ENCODE data around the gene APBB3.

DNA sequence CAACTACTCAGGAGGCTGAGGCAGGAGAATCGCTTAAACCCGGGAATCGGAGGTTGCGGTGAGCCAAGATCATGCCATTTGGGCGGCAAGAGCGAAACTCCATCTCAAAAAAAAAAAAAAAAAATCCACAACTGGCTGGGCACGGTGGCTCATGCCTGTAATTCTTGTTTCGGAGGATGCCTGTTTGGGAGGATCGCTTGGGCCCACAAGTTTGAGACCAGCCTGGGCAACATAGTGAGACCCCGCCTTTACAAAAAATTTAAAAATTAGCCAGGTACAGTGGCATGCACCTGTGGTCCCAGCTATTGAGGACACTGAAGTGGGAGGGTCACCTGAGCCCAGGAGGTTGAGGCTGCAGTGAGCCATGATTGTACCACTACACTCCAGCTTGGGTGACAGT lies 18.8 kb downstream of the APBB3 start:
- TF ChIP-seq POLR2A (IDR thresholded peaks at IDR 0.05), result no peak
- TF ChIP-seq, protein P1, sequence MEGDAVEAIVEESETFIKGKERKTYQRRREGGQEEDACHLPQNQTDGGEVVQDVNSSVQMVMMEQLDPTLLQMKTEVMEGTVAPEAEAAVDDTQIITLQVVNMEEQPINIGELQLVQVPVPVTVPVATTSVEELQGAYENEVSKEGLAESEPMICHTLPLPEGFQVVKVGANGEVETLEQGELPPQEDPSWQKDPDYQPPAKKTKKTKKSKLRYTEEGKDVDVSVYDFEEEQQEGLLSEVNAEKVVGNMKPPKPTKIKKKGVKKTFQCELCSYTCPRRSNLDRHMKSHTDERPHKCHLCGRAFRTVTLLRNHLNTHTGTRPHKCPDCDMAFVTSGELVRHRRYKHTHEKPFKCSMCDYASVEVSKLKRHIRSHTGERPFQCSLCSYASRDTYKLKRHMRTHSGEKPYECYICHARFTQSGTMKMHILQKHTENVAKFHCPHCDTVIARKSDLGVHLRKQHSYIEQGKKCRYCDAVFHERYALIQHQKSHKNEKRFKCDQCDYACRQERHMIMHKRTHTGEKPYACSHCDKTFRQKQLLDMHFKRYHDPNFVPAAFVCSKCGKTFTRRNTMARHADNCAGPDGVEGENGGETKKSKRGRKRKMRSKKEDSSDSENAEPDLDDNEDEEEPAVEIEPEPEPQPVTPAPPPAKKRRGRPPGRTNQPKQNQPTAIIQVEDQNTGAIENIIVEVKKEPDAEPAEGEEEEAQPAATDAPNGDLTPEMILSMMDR (IDR thresholded peaks at IDR 0.05), result no peak
- no peak for TF ChIP-seq POLR2AphosphoS5 (IDR thresholded peaks at IDR 0.05; ENCODE audit: insufficient read depth in 1 of 2, low read depth in 1 of 2)

Data from vagina (tissue), 2 donors.